Lower leg skin (tissue), 4 donors: Measurements from ENCODE around the gene FMC1. TPM values are rescaled to one million over a fixed set of nuclear protein-coding genes. Genes with fewer than 3 reads are reported as not detected.

Experiments used
- DNase-seq, 2 donors: peaks; one replicate each; pipeline ENCODE4 v3.0.0-alpha.2; 2019; ENCODE audit warnings: low spot score in 2 of 2
- H3K4me3 ChIP-seq: fragments of 200-600 bp; sonication (generic); 2 replicates; pipeline ENCODE4 v1.5.1; 2017; ENCODE audit warnings: mild to moderate bottlenecking, low read depth; ENCODE audit not compliant: poor library complexity, severe bottlenecking
- CTCF ChIP-seq, 3 donors: fragments of 450-650 bp; IDR thresholded peaks; one replicate each; pipeline ENCODE4 v1.5.1; 2016; ENCODE audit warnings: antibody characterized with exemption in 3 of 3, mild to moderate bottlenecking in 3 of 3, moderate library complexity in 2 of 3
- POLR2A ChIP-seq, 2 donors: fragments of 450-650 bp; IDR thresholded peaks; one replicate each; pipeline ENCODE4 v1.6.1; 2016 to 2017; ENCODE audit warnings: antibody characterized with exemption in 2 of 2, mild to moderate bottlenecking in 1 of 2, moderate library complexity in 1 of 2
- WGBS, 2 donors: methylation state at CpG; one replicate each; pipeline ENCODE4 v1.1.5; 2018; 5-methylcytosine and 5-hydroxymethylcytosine counted together
- intact Hi-C: fragments of 100-400 bp; cut with DNase I; formaldehyde crosslinking; loops from one replicate; pipeline ENCODE4 v1.15.0; 2023; ENCODE audit warnings: low total_unique reads
- total RNA-seq, 4 donors: library from RNA; depleted of rRNA; stranded (reverse); fragments of >200 nt; gene quantifications; one replicate each; pipeline ENCODE4 v1.1.0, GENCODE V29; 2016

FMC1 gene
- total RNA-seq, 4 donors from 2014 or later, result 3.9 to 12.3 (median 8.0) TPM

DNA sequence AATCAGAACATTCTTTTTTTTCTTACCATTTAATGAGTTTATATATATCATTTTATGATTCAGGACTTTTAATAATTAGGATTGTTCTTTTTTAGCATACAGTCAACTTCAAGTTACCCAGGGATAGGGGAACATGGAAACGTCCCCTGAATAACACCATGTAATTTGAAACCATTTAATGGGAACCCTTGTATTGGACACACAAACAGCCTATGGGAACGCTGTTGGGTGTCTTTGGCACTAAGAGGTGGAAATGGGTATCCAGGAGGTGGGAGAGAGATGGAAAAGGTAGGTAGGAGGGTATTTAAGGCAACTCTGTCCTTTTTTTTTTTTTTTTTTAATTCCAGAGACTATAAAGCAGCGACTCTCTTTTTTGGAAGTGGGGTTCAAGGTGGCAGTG, 21.2 kb downstream of the FMC1 start:
- no peak overlapping the region for H3K4me3 ChIP-seq
- 39 to 47% methylated on average over 3 of the region's 3 CpGs for WGBS, 2 donors
- DNase-seq, result no peak
- TF ChIP-seq POLR2A (IDR thresholded peaks at IDR 0.05) (no peak), CTCF (IDR thresholded peaks at IDR 0.05) (no peak)
- intact Hi-C loops, result no loop called here

DNA sequence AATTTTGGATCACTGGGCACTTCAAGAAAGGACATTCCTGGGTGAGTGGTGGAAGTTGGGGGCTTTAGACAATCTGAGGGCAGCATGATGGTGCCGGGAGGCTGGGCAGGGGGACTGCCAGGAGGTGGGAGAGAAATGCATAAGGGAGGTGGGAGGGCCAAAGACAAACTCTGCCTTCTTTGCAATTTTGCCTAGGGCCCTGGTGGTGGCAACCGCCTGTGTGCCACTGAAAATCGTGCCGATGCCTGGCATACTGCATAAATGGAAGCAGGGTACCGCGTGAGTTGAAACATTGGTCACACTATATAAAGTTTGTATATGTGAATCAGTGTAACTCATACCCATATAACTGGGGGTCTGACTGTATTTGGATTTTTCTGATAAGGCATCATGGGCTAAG, 21.8 kb downstream of the FMC1 start:
- H3K4me3 ChIP-seq, result no peak overlapping the region
- WGBS, 2 donors, result 64 to 72% methylated on average over 6 of the region's 6 CpGs
- TF ChIP-seq POLR2A (IDR thresholded peaks at IDR 0.05) (no peak), CTCF (IDR thresholded peaks at IDR 0.05) (no peak)
- intact Hi-C loops, result no loop called here
- DNase-seq, result no peak

- intact Hi-C loops, result no loop called here
- DNase-seq, result no peak
- no peak overlapping the region for H3K4me3 ChIP-seq
- TF ChIP-seq CTCF (IDR thresholded peaks at IDR 0.05) (no peak), POLR2A (IDR thresholded peaks at IDR 0.05) (no peak)
- 82 to 83% methylated on average over 2 of the region's 2 CpGs for WGBS, 2 donors
Observed at GRCh38 chr7:139365336-139365735, 24.2 kb downstream of the FMC1 start.

DNA sequence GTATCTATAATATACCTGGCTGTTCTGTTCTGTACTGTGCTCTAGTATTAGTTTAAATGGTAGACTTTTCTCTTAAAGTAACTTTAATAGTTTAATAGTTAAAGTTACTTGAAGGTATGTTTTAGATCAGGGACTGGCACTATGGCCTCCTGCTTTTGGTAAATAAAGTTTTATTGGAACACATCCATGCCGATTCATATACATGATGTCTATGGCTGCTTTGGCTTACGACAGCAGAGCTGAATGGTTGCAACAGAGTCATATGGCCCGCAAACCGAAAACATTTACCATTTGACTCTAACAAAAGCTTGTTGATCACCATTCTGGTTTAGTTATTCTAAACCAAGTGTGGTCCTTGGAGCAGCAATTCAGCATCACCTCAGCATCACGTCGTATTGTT, 25.3 kb downstream of the FMC1 start:
- DNase-seq, result no peak
- TF ChIP-seq POLR2A (IDR thresholded peaks at IDR 0.05) (no peak), CTCF (IDR thresholded peaks at IDR 0.05) (no peak)
- intact Hi-C loops, result no loop called here
- WGBS, 2 donors, result 89 to 96% methylated on average over 6 of the region's 6 CpGs
- no peak overlapping the region for H3K4me3 ChIP-seq

DNA sequence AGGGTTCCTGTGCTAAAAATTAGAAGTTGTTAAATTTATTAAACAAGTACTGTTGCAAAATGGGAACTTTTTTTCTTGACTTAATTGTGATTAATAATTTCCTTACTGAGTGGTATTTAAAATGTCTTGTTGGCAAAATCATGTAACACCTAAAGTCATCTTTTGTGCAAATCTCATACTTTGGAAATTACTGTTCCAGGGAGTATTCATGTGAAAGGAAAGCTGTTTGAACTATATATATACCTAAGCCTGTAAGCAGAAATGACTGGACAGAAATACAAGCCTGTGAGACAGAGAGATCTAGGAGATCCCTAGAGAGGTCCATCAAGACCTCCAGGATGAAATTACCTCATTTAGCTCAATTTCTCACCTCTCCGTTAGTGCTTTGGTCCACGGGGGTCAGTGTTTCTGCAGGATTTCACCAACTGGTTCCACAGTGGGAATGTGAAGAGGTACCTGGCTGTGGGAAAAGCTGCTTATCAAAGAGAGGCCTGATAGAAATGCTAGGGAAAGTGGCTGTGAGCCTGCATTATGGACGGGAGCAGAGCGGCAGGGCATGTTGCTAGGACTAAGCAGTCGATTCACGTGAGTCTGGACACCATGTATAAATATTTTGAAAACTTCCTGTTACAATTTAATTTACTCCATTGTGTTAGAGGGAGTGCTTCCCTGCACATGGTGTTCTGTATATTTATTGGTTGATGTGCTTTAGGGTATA, 26.5 kb downstream of the FMC1 start:
- intact Hi-C loops, result no loop called here
- 84 to 85% methylated on average over 6 of the region's 6 CpGs for WGBS, 2 donors
- H3K4me3 ChIP-seq, result no peak overlapping the region
- TF ChIP-seq POLR2A (IDR thresholded peaks at IDR 0.05), result no peak
- TF ChIP-seq CTCF (IDR thresholded peaks at IDR 0.05), result no peak
- DNase-seq, result no peak
